PC-9 (cell line): ENCODE data around the gene TMEM63B.

Experiments
- CTCF ChIP-seq: fragments of 200-600 bp; sonication (generic); conservative IDR thresholded peaks from 2 replicates; pipeline ENCODE4 v1.6.1; 2017; ENCODE audit warnings: mixed run types, antibody characterized with exemption, mild to moderate bottlenecking, moderate library complexity
- EZH2 ChIP-seq: fragments of 200-600 bp; sonication (generic); IDR thresholded peaks from 2 replicates; pipeline ENCODE4 v1.8.0; 2017; ENCODE audit warnings: antibody characterized with exemption, low read depth

- TF ChIP-seq CTCF (no peak), EZH2 (no peak)
These were observed 34.6 kb downstream of the TMEM63B start for GRCh38 chr6:44161997-44162338.
